ENCODE measurements around the gene KLC3.

The KLC3 gene

GRCh38 chr19:45302416-45302815, 38.1 kb upstream of the KLC3 start:
- Histone ChIP-seq H3K27ac (ENCODE audit: low read depth, low read length) (no peak overlapping the region), H3K36me3 (ENCODE audit: low read length) (no peaks in the 10 kb centered on the region), H2AFZ (ENCODE audit: low read depth, low read length, severe bottlenecking) (no peak overlapping the region), H3K9ac (ENCODE audit: low read length) (no peak overlapping the region), H3K4me3 (ENCODE audit: insufficient read depth, low read length, poor library complexity, severe bottlenecking) (no peak overlapping the region), H3K4me2 (ENCODE audit: low read depth, low read length, poor library complexity, severe bottlenecking) (no peak overlapping the region), H3K27me3 (ENCODE audit: low read length) (no peaks in the 10 kb centered on the region), H3K9me3 (ENCODE audit: insufficient read depth, low read length) (no peaks in the 10 kb centered on the region), H3K79me2 (ENCODE audit: insufficient read depth, low read length) (no peaks in the 10 kb centered on the region), H3F3A (ENCODE audit: insufficient read depth) (no peaks in the 10 kb centered on the region), H3K9me2 (replicated peaks; ENCODE audit: insufficient read depth, low read length) (no peaks in the 10 kb centered on the region), H4K20me1 (ENCODE audit: low read depth, low read length) (no peaks in the 10 kb centered on the region)
- TF ChIP-seq CTCF (IDR thresholded peaks at IDR 0.05; ENCODE audit: insufficient read depth, low read length, poor library complexity, severe bottlenecking) = no peak
- TF ChIP-seq EZH2phosphoT487 (conservative IDR thresholded peaks at IDR 0.05; ENCODE audit: low read length) = no peak

- TF ChIP-seq EZH2phosphoT487 (conservative IDR thresholded peaks at IDR 0.05; ENCODE audit: low read length) (no peak), CTCF (IDR thresholded peaks at IDR 0.05; ENCODE audit: insufficient read depth, low read length, poor library complexity, severe bottlenecking) (no peak)
Measured at GRCh38 chr19:45303269-45304060, 37.1 kb upstream of the KLC3 start.

GRCh38 chr19:45304141-45304926, 36.2 kb upstream of the KLC3 start:
- TF ChIP-seq CTCF (IDR thresholded peaks at IDR 0.05; ENCODE audit: insufficient read depth, low read length, poor library complexity, severe bottlenecking) (no peak), EZH2phosphoT487 (conservative IDR thresholded peaks at IDR 0.05; ENCODE audit: low read length) (no peak)
- no peak overlapping the region for H3K27ac ChIP-seq (ENCODE audit: low read depth, low read length)

More at GRCh38 chr19:45303269-45304060, 37.1 kb upstream of the KLC3 start:
- Histone ChIP-seq H3K36me3 (ENCODE audit: low read length) (no peaks in the 10 kb centered on the region), H2AFZ (ENCODE audit: low read depth, low read length, severe bottlenecking) (no peak overlapping the region), H3K4me2 (ENCODE audit: low read depth, low read length, poor library complexity, severe bottlenecking) (no peak overlapping the region), H3K4me3 (ENCODE audit: insufficient read depth, low read length, poor library complexity, severe bottlenecking) (no peak overlapping the region), H3K27me3 (ENCODE audit: low read length) (no peaks in the 10 kb centered on the region), H3K79me2 (ENCODE audit: insufficient read depth, low read length) (no peaks in the 10 kb centered on the region), H3K9me2 (replicated peaks; ENCODE audit: insufficient read depth, low read length) (no peaks in the 10 kb centered on the region), H3F3A (ENCODE audit: insufficient read depth) (no peaks in the 10 kb centered on the region), H3K9me3 (ENCODE audit: insufficient read depth, low read length) (no peaks in the 10 kb centered on the region), H4K20me1 (ENCODE audit: low read depth, low read length) (no peaks in the 10 kb centered on the region), H3K27ac (ENCODE audit: low read depth, low read length) (no peak overlapping the region), H3K9ac (ENCODE audit: low read length) (no peak overlapping the region)

More at GRCh38 chr19:45304141-45304926, 36.2 kb upstream of the KLC3 start:
- Histone ChIP-seq H3K4me2 (ENCODE audit: low read depth, low read length, poor library complexity, severe bottlenecking) (no peak overlapping the region), H3K9me2 (replicated peaks; ENCODE audit: insufficient read depth, low read length) (no peaks in the 10 kb centered on the region), H3K79me2 (ENCODE audit: insufficient read depth, low read length) (no peaks in the 10 kb centered on the region), H4K20me1 (ENCODE audit: low read depth, low read length) (no peaks in the 10 kb centered on the region), H3K9ac (ENCODE audit: low read length) (no peak overlapping the region), H3K27me3 (ENCODE audit: low read length) (no peaks in the 10 kb centered on the region), H3F3A (ENCODE audit: insufficient read depth) (no peaks in the 10 kb centered on the region), H2AFZ (ENCODE audit: low read depth, low read length, severe bottlenecking) (no peak overlapping the region), H3K9me3 (ENCODE audit: insufficient read depth, low read length) (no peaks in the 10 kb centered on the region), H3K4me3 (ENCODE audit: insufficient read depth, low read length, poor library complexity, severe bottlenecking) (no peak overlapping the region), H3K36me3 (ENCODE audit: low read length) (no peaks in the 10 kb centered on the region)
